Mucosa of descending colon (tissue), 3 donors: ENCODE measurements around the gene C5orf58. TPM values are rescaled to one million over a fixed set of nuclear protein-coding genes. Genes with fewer than 3 reads are reported as not detected.

Experiments used
- ATAC-seq: fragments of 200-7000 bp; cut with Tn5 transposase; one replicate; pipeline ENCODE4 v1.9.1; 2020; ENCODE audit warnings: mild to moderate bottlenecking, moderate library complexity
- DNase-seq, 3 donors: peaks; one replicate each; pipeline ENCODE4 v3.0.0-alpha.2; 2020
- H3K36me3 ChIP-seq: fragments of 200-600 bp; one replicate; pipeline ENCODE4 v1.8.0; 2021; ENCODE audit warnings: low read depth, mild to moderate bottlenecking
- H3K4me1 ChIP-seq: fragments of 200-600 bp; one replicate; pipeline ENCODE4 v1.8.0; 2021; ENCODE audit warnings: low read depth, mild to moderate bottlenecking
- H3K4me3 ChIP-seq: fragments of 200-600 bp; one replicate; pipeline ENCODE4 v1.8.0; 2021; ENCODE audit warnings: mild to moderate bottlenecking
- H3K9me3 ChIP-seq: fragments of 200-600 bp; one replicate; pipeline ENCODE4 v1.8.0; 2021; ENCODE audit warnings: mild to moderate bottlenecking
- CTCF ChIP-seq: fragments of 200-600 bp; IDR thresholded peaks from one replicate; pipeline ENCODE4 v1.8.0; 2022; ENCODE audit warnings: antibody characterized with exemption, mild to moderate bottlenecking
- intact Hi-C, 2 donors: fragments of 100-400 bp; cut with DNase I in 1 of 2; cut with micrococcal nuclease in 1 of 2; formaldehyde crosslinking; loops; one replicate each; pipeline versions ENCODE4 v1.11.0 to v1.11.1; 2022; cut with DNase I, micrococcal nuclease
- total RNA-seq, 3 donors: library from RNA; stranded (reverse); fragmentation: NEBNext Ultra II Directional in 2 of 3; extraction: Animal tissue kit (Norgen Biotek cat#: 25700) in 2 of 3; gene quantifications; one replicate each; pipeline versions ENCODE4 v1.2.1 to v1.2.4, GENCODE V29; 2021 to 2023
- donor health status: DM: no; HTN: no; CAD: no; lungs with moderate emphysema.
- donor health status: DM: no; HTN: no; CAD: no.
- donor health status: DM: no; HTN: yes; CAD: no.

The C5orf58 gene
- total RNA-seq, 3 donors from 2014 or later: not detected

- TF ChIP-seq CTCF: no peak
- DNase-seq (no peak), ATAC-seq (no peak)
- Histone ChIP-seq H3K9me3 (no peaks in the 10 kb centered on the region), H3K4me3 (no peak overlapping the region), H3K4me1 (peaks cover 7% of the 10 kb centered on the region), H3K36me3 (no peaks in the 10 kb centered on the region)
- intact Hi-C loops: loop anchor here (10.0 kb wide), 2 partner anchors 55 to 145 kb away; no protein-coding TSS in a partner anchor
Measured at GRCh38 chr5:170279459-170279817, 46.7 kb downstream of the C5orf58 start.

- Histone ChIP-seq H3K4me3 (no peak overlapping the region), H3K9me3 (no peaks in the 10 kb centered on the region), H3K36me3 (no peaks in the 10 kb centered on the region), H3K4me1 (peaks cover 7% of the 10 kb centered on the region)
- intact Hi-C loops: no loop called here
- ATAC-seq: no peak
- no peak for TF ChIP-seq CTCF
- DNase-seq: no peak
Measured at GRCh38 chr5:170280011-170280493, 47.3 kb downstream of the C5orf58 start.

DNA sequence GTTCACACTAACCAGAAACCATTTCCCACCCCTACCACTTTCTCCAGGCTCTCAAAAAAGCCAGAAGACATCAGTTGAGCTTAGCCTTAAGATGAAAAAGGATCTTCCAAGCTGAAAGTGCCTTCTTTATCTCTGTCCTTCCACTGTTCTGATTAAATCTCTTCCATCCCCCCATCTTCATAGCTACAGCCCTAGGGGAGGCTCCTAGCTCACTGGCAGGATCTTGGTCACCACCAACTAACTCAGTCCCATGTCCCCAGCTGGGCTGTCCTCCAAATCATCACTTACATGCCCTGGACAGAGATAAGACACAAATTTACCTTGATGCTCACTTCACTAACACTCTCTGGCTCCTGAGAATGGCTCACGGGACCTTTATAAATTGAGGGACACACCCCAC lies 50.5 kb downstream of the C5orf58 start:
- peaks cover 5% of the 10 kb centered on the region for H3K4me1 ChIP-seq
- intact Hi-C loops: no loop called here
- TF ChIP-seq CTCF: no peak
- ATAC-seq: no peak
- no peaks in the 10 kb centered on the region for H3K36me3 ChIP-seq
- DNase-seq: no peak
- no peak overlapping the region for H3K4me3 ChIP-seq
- H3K9me3 ChIP-seq: no peaks in the 10 kb centered on the region

- DNase-seq (no peak), ATAC-seq (no peak)
- no peaks in the 10 kb centered on the region for H3K36me3 ChIP-seq
- H3K4me1 ChIP-seq: peaks cover 5% of the 10 kb centered on the region
- TF ChIP-seq CTCF: no peak
- intact Hi-C loops: no loop called here
- no peak overlapping the region for H3K4me3 ChIP-seq
- no peaks in the 10 kb centered on the region for H3K9me3 ChIP-seq
Measured at GRCh38 chr5:170284231-170284630, 51.4 kb downstream of the C5orf58 start.

GRCh38 chr5:170285181-170285580 lies 52.4 kb downstream of the C5orf58 start:
- ATAC-seq (no peak), DNase-seq (no peak)
- Histone ChIP-seq H3K36me3 (no peaks in the 10 kb centered on the region), H3K9me3 (no peaks in the 10 kb centered on the region), H3K4me1 (peaks cover 5% of the 10 kb centered on the region), H3K4me3 (no peak overlapping the region)
- intact Hi-C loops: no loop called here
- TF ChIP-seq CTCF: no peak

- intact Hi-C loops: no loop called here
- ATAC-seq (no peak), DNase-seq (no peak)
- no peak for TF ChIP-seq CTCF
- Histone ChIP-seq H3K4me3 (no peak overlapping the region), H3K9me3 (no peaks in the 10 kb centered on the region), H3K36me3 (no peaks in the 10 kb centered on the region), H3K4me1 (peaks cover 5% of the 10 kb centered on the region)
Measured at GRCh38 chr5:170286386-170286925, 53.7 kb downstream of the C5orf58 start.
